H4 (cell line): ENCODE results near the gene NMD3. TPM values are rescaled to one million over a fixed set of nuclear protein-coding genes. Genes with fewer than 3 reads are reported as not detected.
A peak's percentile ranks its signal among the peaks of the same experiment; 100 is the strongest.
"Not testable (repeated sequence)": the region's sequence is repeated elsewhere in the genome, so short reads cannot be mapped to it uniquely, and the experiment has no call there.

Experiments used
- DNase-seq: peaks from one replicate; pipeline ENCODE4 v3.0.0-alpha.2; 2015; ENCODE audit warnings: low spot score
- total RNA-seq: library from RNA; depleted of rRNA; stranded (reverse); fragments of >200 nt; shearing (Covaris generic); gene quantifications from 2 replicates; pipeline ENCODE4 v1.2.3, GENCODE V29; 2014; rRNA removed

Gene NMD3
- total RNA-seq, 1 experiment from 2014 or later = 83.3 TPM

GRCh38 chr3:161275919-161276318, 54.8 kb downstream of the NMD3 start:
- DNase-seq = no peak

GRCh38 chr3:161282387-161282786, 61.3 kb downstream of the NMD3 start:
- DNase-seq = not testable (repeated sequence)

- DNase-seq = no peak
Measured at GRCh38 chr3:161284989-161285388, 63.9 kb downstream of the NMD3 start.

GRCh38 chr3:161289174-161289573, 68.1 kb downstream of the NMD3 start:
- no peak for DNase-seq

GRCh38 chr3:161291191-161291901, 70.2 kb downstream of the NMD3 start:
- DNase-seq = peak; percentile 14

GRCh38 chr3:161293381-161293780, 72.3 kb downstream of the NMD3 start:
- no peak for DNase-seq

- DNase-seq = peak; percentile 85
Measured at GRCh38 chr3:161295325-161295724, 74.2 kb downstream of the NMD3 start.

- DNase-seq = no peak
Measured at GRCh38 chr3:161296814-161297213, 75.7 kb downstream of the NMD3 start.

Other genes starting within 250 kb of the NMD3 start
- 6.7 and 15.8 TPM in 2 replicates for gene B3GALNT1, start 116.0 kb upstream of the NMD3 start, total RNA-seq
- not detected in 2 replicates for gene SPTSSB, start 150.2 kb downstream of the NMD3 start, total RNA-seq